Fibroblast of lung (primary cell): ENCODE measurements around the gene ASNSD1.

ENCODE experiments used
- CTCF ChIP-seq, 2 donors: IDR thresholded peaks in 1 of 2; conservative IDR thresholded peaks in 1 of 2; 1 replicate in 1 of 2; 2 replicates in 1 of 2; pipeline ENCODE4 v1.5.1; 2011 to 2012; ENCODE audit warnings: low read length in 2 of 2, control low read depth in 1 of 2, inconsistent platforms in 1 of 2, low read depth in 1 of 2, mild to moderate bottlenecking in 1 of 2
- EZH2 ChIP-seq: IDR thresholded peaks from 2 replicates; pipeline ENCODE4 v1.5.1; 2012; ENCODE audit warnings: low read length, control low read depth, mild to moderate bottlenecking; ENCODE audit errors: missing control alignments

- TF ChIP-seq CTCF (conservative IDR thresholded peaks at IDR 0.05 in 1 of 2, IDR thresholded peaks at IDR 0.05 in 1 of 2; ENCODE audit: low read depth in 1 of 2, low read length in 2 of 2) (no peak), EZH2 (no peak)
These were observed 15.2 kb downstream of the ASNSD1 start for GRCh38 chr2:189676471-189676870.
